GM12878 (cell line): ENCODE results near the gene ADNP2.

Experiments used
- EGR1 ChIP-seq, 2 experiments: IDR thresholded peaks; 1 replicate in 1 of 2; 2 replicates in 1 of 2; pipeline ENCODE4 v1.6.1; 2011 to 2012; ENCODE audit warnings: low read depth in 2 of 2, low read length in 2 of 2, borderline replicate concordance in 1 of 2, mild to moderate bottlenecking in 1 of 2, moderate library complexity in 1 of 2
- EZH2 ChIP-seq: IDR thresholded peaks from 2 replicates; pipeline ENCODE4 v1.6.1; 2012; ENCODE audit warnings: low read depth, mild to moderate bottlenecking, control low read depth, inconsistent platforms, low read length, borderline replicate concordance; ENCODE audit not compliant: control insufficient read depth
- HDAC6 ChIP-seq: fragments of 200-600 bp; sonication (generic); IDR thresholded peaks from one replicate; pipeline ENCODE4 v1.8.0; 2017; ENCODE audit warnings: antibody characterized with exemption; ENCODE audit not compliant: unreplicated experiment
- NFXL1 ChIP-seq: fragments of 450-650 bp; IDR thresholded peaks from 2 replicates; pipeline ENCODE4 v1.6.1; 2017; ENCODE audit warnings: antibody characterized with exemption, mild to moderate bottlenecking, borderline replicate concordance
- POLR2A ChIP-seq: IDR thresholded peaks from 2 replicates; pipeline ENCODE4 v1.6.1; 2011; ENCODE audit warnings: low read depth, mild to moderate bottlenecking, low read length
- RELA ChIP-seq: fragments of 450-650 bp; IDR thresholded peaks from 2 replicates; pipeline ENCODE4 v1.8.0; 2014; ENCODE audit warnings: borderline replicate concordance; ENCODE audit not compliant: partially characterized antibody
- ZNF207 ChIP-seq: fragments of 450-650 bp; IDR thresholded peaks from 2 replicates; pipeline ENCODE4 v1.6.1; 2014; ENCODE audit warnings: antibody characterized with exemption, mild to moderate bottlenecking, borderline replicate concordance
- ZNF274 ChIP-seq: IDR thresholded peaks from one replicate; pipeline ENCODE4 v1.8.0; 2011; ENCODE audit not compliant: insufficient read length, insufficient read depth

- TF ChIP-seq RELA (no peak), EZH2 (no peak), ZNF274 (no peak), EGR1 (IDR thresholded peaks at IDR 0.05; ENCODE audit: borderline replicate concordance in 1 of 2, low read depth in 2 of 2, low read length in 2 of 2) (no peak), ZNF207 (no peak), NFXL1 (no peak), HDAC6 (no peak), POLR2A (no peak)
Measured at GRCh38 chr18:80096032-80096565, 13.0 kb upstream of the ADNP2 start.
